Head of caudate nucleus (tissue), 42 donors: ENCODE results near the gene RCAN2.
A peak's percentile ranks its signal among the peaks of the same experiment; 100 is the strongest.

Experiments used
- DNase-seq, 42 donors: peaks; one replicate each; pipeline versions ENCODE4 v3.0.0 to v3.0.0-alpha.2; 2020 to 2021; ENCODE audit warnings: mixed read lengths in 7 of 42
- intact Hi-C: fragments of 100-400 bp; cut with DNase I; formaldehyde crosslinking; loops from one replicate; pipeline ENCODE4 v1.15.0; 2022

The RCAN2 gene

GRCh38 chr6:46501136-46502089 lies 10.2 kb upstream of the RCAN2 start:
- peak in 33 of 42 donors; percentile 20 to 80 (median 44) for DNase-seq
- intact Hi-C loops, result no loop called here

GRCh38 chr6:46500382-46500781 lies 9.1 kb upstream of the RCAN2 start:
- intact Hi-C loops, result no loop called here
- peak in 5 of 42 donors; percentile 16 to 60 (median 35) for DNase-seq

GRCh38 chr6:46491628-46492547 lies 639 bp upstream of the RCAN2 start:
- DNase-seq, result peak; percentile 63 to 91 (median 81)
- intact Hi-C loops, result loop anchor here (2.0 to 5.0 kb wide), 3 partner anchors 71 to 270 kb away; no protein-coding TSS in a partner anchor

- intact Hi-C loops, result loop anchor here (2.0 to 5.0 kb wide), 3 partner anchors 70 to 268 kb away; no protein-coding TSS in a partner anchor
- DNase-seq, result peak; percentile 31 to 79 (median 63)
Observed at GRCh38 chr6:46490425-46491200, 636 bp downstream of the RCAN2 start.

- DNase-seq, result no peak
- intact Hi-C loops, result no loop called here
Observed at GRCh38 chr6:46486181-46486580, 5.1 kb downstream of the RCAN2 start.

- DNase-seq, result peak in 1 of 42 donors; percentile 15
- intact Hi-C loops, result no loop called here
Observed at GRCh38 chr6:46484081-46484820, 7.0 kb downstream of the RCAN2 start.

- DNase-seq, result no peak
- intact Hi-C loops, result no loop called here
Observed at GRCh38 chr6:46476301-46476700, 14.9 kb downstream of the RCAN2 start.

GRCh38 chr6:46473881-46474280 lies 17.4 kb downstream of the RCAN2 start:
- intact Hi-C loops, result no loop called here
- no peak for DNase-seq

- intact Hi-C loops, result no loop called here
- no peak for DNase-seq
Observed at GRCh38 chr6:46472243-46472642, 19.0 kb downstream of the RCAN2 start.

GRCh38 chr6:46469021-46469420 lies 22.2 kb downstream of the RCAN2 start:
- no peak for DNase-seq
- intact Hi-C loops, result no loop called here

GRCh38 chr6:46468403-46469010 lies 22.7 kb downstream of the RCAN2 start:
- intact Hi-C loops, result no loop called here
- no peak for DNase-seq

GRCh38 chr6:46466570-46466969 lies 24.7 kb downstream of the RCAN2 start:
- no peak for DNase-seq
- intact Hi-C loops, result no loop called here

GRCh38 chr6:46465294-46466165 lies 25.7 kb downstream of the RCAN2 start:
- DNase-seq, result no peak
- intact Hi-C loops, result no loop called here

GRCh38 chr6:46456297-46456696 lies 35.0 kb downstream of the RCAN2 start:
- DNase-seq, result no peak
- intact Hi-C loops, result no loop called here

- no peak for DNase-seq
- intact Hi-C loops, result no loop called here
Observed at GRCh38 chr6:46454691-46455090, 36.6 kb downstream of the RCAN2 start.

GRCh38 chr6:46453741-46454316 lies 37.4 kb downstream of the RCAN2 start:
- DNase-seq, result no peak
- intact Hi-C loops, result no loop called here
